Astrocyte of the cerebellum (primary cell): ENCODE data around the gene SLC6A7.

Source experiments
- DNase-seq: peaks from one replicate; pipeline ENCODE4 v3.0.0-alpha.2; 2011; ENCODE audit warnings: low read depth
- H3K4me3 ChIP-seq: 2 replicates; pipeline ENCODE4 v1.5.1; 2011; ENCODE audit warnings: mild to moderate bottlenecking, low read depth, low read length, moderate library complexity
- CTCF ChIP-seq: IDR thresholded peaks from 2 replicates; pipeline ENCODE4 v1.5.1; 2012; ENCODE audit warnings: low read length, low read depth, moderate library complexity, mild to moderate bottlenecking; ENCODE audit errors: missing control alignments
- in situ Hi-C: cut with HindIII; loops from 2 replicates; pipeline ENCODE4 v1.10.0; 2017; ENCODE audit warnings: low sequenced_read_pairs

Gene SLC6A7

GRCh38 chr5:150172145-150172544 is 17.7 kb upstream of the SLC6A7 start:
- no peak for TF ChIP-seq CTCF
- DNase-seq, result no peak
- no peak overlapping the region for H3K4me3 ChIP-seq
- in situ Hi-C loops, result loop anchor here (5.0 kb wide), 1 partner anchor 60 kb away; no protein-coding TSS in a partner anchor

- no peak for DNase-seq
- in situ Hi-C loops, result loop anchor here (5.0 kb wide), 1 partner anchor 60 kb away; no protein-coding TSS in a partner anchor
- no peak overlapping the region for H3K4me3 ChIP-seq
- no peak for TF ChIP-seq CTCF
Observed at GRCh38 chr5:150172556-150172955, 17.3 kb upstream of the SLC6A7 start.

GRCh38 chr5:150173161-150173560 is 16.7 kb upstream of the SLC6A7 start:
- DNase-seq, result no peak
- TF ChIP-seq CTCF, result no peak
- in situ Hi-C loops, result loop anchor here (5.0 kb wide), 1 partner anchor 59 kb away; no protein-coding TSS in a partner anchor
- H3K4me3 ChIP-seq, result no peak overlapping the region

- no peak for TF ChIP-seq CTCF
- no peak overlapping the region for H3K4me3 ChIP-seq
- no peak for DNase-seq
- in situ Hi-C loops, result loop anchor here (5.0 kb wide), 1 partner anchor 58 kb away; no protein-coding TSS in a partner anchor
Observed at GRCh38 chr5:150174285-150174684, 15.6 kb upstream of the SLC6A7 start.

GRCh38 chr5:150175076-150175475 is 14.8 kb upstream of the SLC6A7 start:
- no peak for DNase-seq
- TF ChIP-seq CTCF, result no peak
- H3K4me3 ChIP-seq, result no peak overlapping the region
- in situ Hi-C loops, result no loop called here

GRCh38 chr5:150175536-150175935 is 14.3 kb upstream of the SLC6A7 start:
- in situ Hi-C loops, result no loop called here
- no peak overlapping the region for H3K4me3 ChIP-seq
- TF ChIP-seq CTCF, result peak; percentile 63
- no peak for DNase-seq
